Spleen (tissue), 11 donors: ENCODE measurements around the gene ARHGEF26. TPM values are rescaled to one million over a fixed set of nuclear protein-coding genes. Genes with fewer than 3 reads are reported as not detected.

Experiments used
- DNase-seq: peaks from one replicate; pipeline ENCODE4 v3.0.0-alpha.2; 2020
- H3K27ac ChIP-seq, 8 donors: fragments of 200-600 bp; sonication (generic) in 7 of 8; 1 replicate in 4 of 8; 2 replicates in 4 of 8; pipeline versions ENCODE4 v1.5.0 to v1.8.0; 2016 to 2021; ENCODE audit warnings: inconsistent platforms in 4 of 8, mild to moderate bottlenecking in 4 of 8, moderate library complexity in 1 of 8
- H3K27me3 ChIP-seq, 7 donors: fragments of 200-600 bp; sonication (generic) in 6 of 7; replicated peaks in 1 of 7; 1 replicate in 4 of 7; 2 replicates in 3 of 7; pipeline versions ENCODE4 v1.5.0 to v1.8.0; 2016 to 2021; ENCODE audit warnings: inconsistent platforms in 3 of 7, mild to moderate bottlenecking in 1 of 7
- H3K36me3 ChIP-seq, 6 donors: fragments of 200-600 bp; sonication (generic) in 5 of 6; 1 replicate in 4 of 6; 2 replicates in 2 of 6; pipeline versions ENCODE4 v1.5.0 to v1.8.0; 2016 to 2021; ENCODE audit warnings: inconsistent platforms in 2 of 6
- H3K4me1 ChIP-seq, 6 donors: fragments of 200-600 bp; sonication (generic) in 5 of 6; 1 replicate in 3 of 6; 2 replicates in 3 of 6; pipeline versions ENCODE4 v1.5.0 to v1.8.0; 2016 to 2021; ENCODE audit warnings: inconsistent platforms in 3 of 6
- H3K4me3 ChIP-seq, 8 donors: fragments of 200-600 bp; sonication (generic) in 7 of 8; 1 replicate in 4 of 8; 2 replicates in 4 of 8; pipeline versions ENCODE4 v1.5.0 to v1.8.0; 2016 to 2021; ENCODE audit warnings: inconsistent platforms in 4 of 8, mild to moderate bottlenecking in 4 of 8, moderate library complexity in 2 of 8
- H3K9me3 ChIP-seq, 8 donors: fragments of 200-600 bp; sonication (generic) in 7 of 8; 1 replicate in 4 of 8; 2 replicates in 4 of 8; pipeline versions ENCODE4 v1.5.0 to v1.8.0; 2016 to 2021; ENCODE audit warnings: inconsistent platforms in 4 of 8
- CTCF ChIP-seq, 11 experiments: fragments of 200-600 bp in 7 of 11; fragments of 450-650 bp in 4 of 11; sonication (generic) in 4 of 11; IDR thresholded peaks in 8 of 11; conservative IDR thresholded peaks in 3 of 11; 1 replicate in 7 of 11; 2 replicates in 4 of 11; pipeline versions ENCODE4 v1.4.0 to v1.8.0; 2016 to 2021; ENCODE audit warnings: antibody characterized with exemption in 11 of 11, inconsistent platforms in 4 of 11, mild to moderate bottlenecking in 1 of 11
- POLR2A ChIP-seq, 3 donors: fragments of 450-650 bp; IDR thresholded peaks; one replicate each; pipeline ENCODE4 v1.5.1; 2017; ENCODE audit warnings: antibody characterized with exemption in 3 of 3, mild to moderate bottlenecking in 1 of 3
- POLR2AphosphoS5 ChIP-seq, 3 donors: sonication (generic); formaldehyde crosslinking; IDR thresholded peaks; one replicate each; pipeline ENCODE4 v1.5.1; 2017; ENCODE audit warnings: antibody characterized with exemption in 3 of 3
- WGBS, 5 donors: extraction: QIAGEN DNeasy Blood & Tissue Kit in 3 of 5; methylation state at CpG; one replicate each; pipeline versions ENCODE4 v1.1.5 to v1.1.7; 2013 to 2018; 5-methylcytosine and 5-hydroxymethylcytosine counted together
- intact Hi-C: fragments of 100-400 bp; cut with DNase I; formaldehyde crosslinking; loops from one replicate; pipeline ENCODE4 v1.15.0; 2023; ENCODE audit warnings: low total_unique reads
- polyA plus RNA-seq, 3 donors: library from polyadenylated mRNA; stranded (reverse); fragments of 200-250 nt; gene quantifications; one replicate each; pipeline ENCODE4 v1.2.1, GENCODE V29; 2013
- total RNA-seq, 7 donors: library from RNA; depleted of rRNA in 3 of 7; stranded (reverse); fragments of >200 nt in 3 of 7; fragmentation: NEBNext Ultra II Directional in 4 of 7; extraction: Animal tissue kit (Norgen Biotek cat#: 25700) in 4 of 7; gene quantifications; one replicate each; pipeline versions ENCODE4 v1.1.0 to v1.2.1, GENCODE V29; 2016 to 2021
- donor health status: healthy with polysubstance abuse.
- donor health status: DM: no; HTN: no; CAD: no; lungs with moderate emphysema.
- donor health status: DM: no; HTN: no; CAD: no.
- donor health status: Bipolar disorder and iron deficiency.
- donor health status: healthy.
- donor health status: DM: no; HTN: no; CAD: no.
- donor health status: DM: yes; HTN: yes; CAD: no.

Gene ARHGEF26
- total and polyA plus RNA-seq, 10 donors, result 0.30 to 6.3 (median 1.1) TPM

- Histone ChIP-seq H3K4me3 (no peak overlapping the region), H3K9me3 (no peaks in the 10 kb centered on the region), H3K27me3 (no peaks in the 10 kb centered on the region), H3K4me1 (no peaks in the 10 kb centered on the region), H3K27ac (no peak overlapping the region), H3K36me3 (peaks cover 7 to 100% (median 79%) of the 10 kb centered on the region in 6 donors)
- intact Hi-C loops, result no loop called here
- WGBS, 5 donors, result 71 to 91% (median 89%) methylated on average over 2 of the region's 2 CpGs
- no peak for TF ChIP-seq POLR2AphosphoS5 (IDR thresholded peaks at IDR 0.05)
- no peak for TF ChIP-seq POLR2A (IDR thresholded peaks at IDR 0.05)
- no peak for TF ChIP-seq CTCF (IDR thresholded peaks at IDR 0.05 in 8 of 11, conservative IDR thresholded peaks at IDR 0.05 in 3 of 11)
- DNase-seq, result no peak
These were observed 154.8 kb downstream of the ARHGEF26 start for GRCh38 chr3:154275965-154276364.

- H3K4me1 ChIP-seq, result peaks cover 0 to 3% (median 0%) of the 10 kb centered on the region in 6 donors
- H3K36me3 ChIP-seq, result peaks cover 6 to 100% (median 86%) of the 10 kb centered on the region in 6 donors
- H3K4me3 ChIP-seq, result no peak overlapping the region
- no peak overlapping the region for H3K27ac ChIP-seq
- TF ChIP-seq POLR2AphosphoS5 (IDR thresholded peaks at IDR 0.05) (no peak), POLR2A (IDR thresholded peaks at IDR 0.05) (no peak), CTCF (IDR thresholded peaks at IDR 0.05 in 8 of 11, conservative IDR thresholded peaks at IDR 0.05 in 3 of 11) (no peak)
- intact Hi-C loops, result no loop called here
- H3K9me3 ChIP-seq, result no peaks in the 10 kb centered on the region
- WGBS, 5 donors, result 93 to 100% (median 98%) methylated on average over 1 of the region's 1 CpG
- H3K27me3 ChIP-seq, result no peaks in the 10 kb centered on the region
- no peak for DNase-seq
These were observed 159.0 kb downstream of the ARHGEF26 start for GRCh38 chr3:154280161-154280560.

- H3K4me1 ChIP-seq, result peaks cover 0 to 9% (median 0%) of the 10 kb centered on the region in 6 donors
- H3K36me3 ChIP-seq, result peaks cover 2 to 100% (median 88%) of the 10 kb centered on the region in 6 donors
- H3K27ac ChIP-seq, result no peak overlapping the region
- no peak overlapping the region for H3K4me3 ChIP-seq
- DNase-seq, result no peak
- 39 to 75% (median 64%) methylated on average over 2 of the region's 2 CpGs for WGBS, 5 donors
- TF ChIP-seq POLR2AphosphoS5 (IDR thresholded peaks at IDR 0.05) (no peak), CTCF (IDR thresholded peaks at IDR 0.05 in 8 of 11, conservative IDR thresholded peaks at IDR 0.05 in 3 of 11) (no peak), POLR2A (IDR thresholded peaks at IDR 0.05) (no peak)
- H3K9me3 ChIP-seq, result no peaks in the 10 kb centered on the region
- no peaks in the 10 kb centered on the region for H3K27me3 ChIP-seq
- intact Hi-C loops, result no loop called here
These were observed 164.0 kb downstream of the ARHGEF26 start for GRCh38 chr3:154285221-154285620.

- Histone ChIP-seq H3K27ac (no peak overlapping the region), H3K27me3 (no peaks in the 10 kb centered on the region), H3K36me3 (peaks cover 2 to 100% (median 86%) of the 10 kb centered on the region in 6 donors), H3K4me1 (peaks cover 0 to 6% (median 0%) of the 10 kb centered on the region in 6 donors), H3K4me3 (no peak overlapping the region), H3K9me3 (no peaks in the 10 kb centered on the region)
- intact Hi-C loops, result no loop called here
- DNase-seq, result no peak
- 95 to 100% (median 99%) methylated on average over 5 of the region's 5 CpGs for WGBS, 5 donors
- TF ChIP-seq CTCF (IDR thresholded peaks at IDR 0.05 in 8 of 11, conservative IDR thresholded peaks at IDR 0.05 in 3 of 11), result no peak
- no peak for TF ChIP-seq POLR2AphosphoS5 (IDR thresholded peaks at IDR 0.05)
- no peak for TF ChIP-seq POLR2A (IDR thresholded peaks at IDR 0.05)
These were observed 169.0 kb downstream of the ARHGEF26 start for GRCh38 chr3:154290187-154290586.
